ENCODE data around the gene DNAI1. TPM values are rescaled to one million over a fixed set of nuclear protein-coding genes. Genes with fewer than 3 reads are reported as not detected.

Gene DNAI1
- polyA plus RNA-seq, 1 experiment = not detected

DNA sequence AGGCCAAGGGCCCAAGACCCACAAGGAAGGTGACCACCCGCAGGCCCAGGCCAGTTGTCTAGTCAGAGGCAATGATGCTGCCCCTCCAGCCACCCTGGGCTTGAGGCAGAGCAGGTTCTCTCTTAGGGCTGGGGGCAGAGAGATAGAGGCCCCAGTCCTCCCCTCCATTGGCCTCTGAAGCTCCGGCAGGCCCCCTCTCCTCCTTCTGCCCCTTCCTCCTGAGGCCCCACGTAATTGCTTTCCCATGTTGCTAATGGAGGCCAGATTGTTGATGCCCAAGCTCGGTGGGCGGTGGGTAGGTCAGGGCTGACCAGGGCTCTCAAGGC is 90.8 kb downstream of the DNAI1 start:
- POLR2A ChIA-PET = no interaction called here
- H3K36me3 ChIP-seq (ENCODE audit: control insufficient read depth, insufficient read depth, low read length) = no peaks in the 10 kb centered on the region
- peaks cover 9% of the 10 kb centered on the region for H3K27me3 ChIP-seq (ENCODE audit: control insufficient read depth, insufficient read depth, low read length)
- TF ChIP-seq CTCF (IDR thresholded peaks at IDR 0.05; ENCODE audit: insufficient read depth, low read depth, low read length) = no peak
- CTCF ChIA-PET = interaction anchor here (0.7 to 6.6 kb wide), 9 partner anchors 28 to 146 kb away, joined by 3 to 119 read pairs (median 5); no protein-coding TSS in a partner anchor
- DNase-seq (ENCODE audit: low read depth) = no peak
- no peak overlapping the region for H3K4me3 ChIP-seq (ENCODE audit: low read depth, low read length)

DNA sequence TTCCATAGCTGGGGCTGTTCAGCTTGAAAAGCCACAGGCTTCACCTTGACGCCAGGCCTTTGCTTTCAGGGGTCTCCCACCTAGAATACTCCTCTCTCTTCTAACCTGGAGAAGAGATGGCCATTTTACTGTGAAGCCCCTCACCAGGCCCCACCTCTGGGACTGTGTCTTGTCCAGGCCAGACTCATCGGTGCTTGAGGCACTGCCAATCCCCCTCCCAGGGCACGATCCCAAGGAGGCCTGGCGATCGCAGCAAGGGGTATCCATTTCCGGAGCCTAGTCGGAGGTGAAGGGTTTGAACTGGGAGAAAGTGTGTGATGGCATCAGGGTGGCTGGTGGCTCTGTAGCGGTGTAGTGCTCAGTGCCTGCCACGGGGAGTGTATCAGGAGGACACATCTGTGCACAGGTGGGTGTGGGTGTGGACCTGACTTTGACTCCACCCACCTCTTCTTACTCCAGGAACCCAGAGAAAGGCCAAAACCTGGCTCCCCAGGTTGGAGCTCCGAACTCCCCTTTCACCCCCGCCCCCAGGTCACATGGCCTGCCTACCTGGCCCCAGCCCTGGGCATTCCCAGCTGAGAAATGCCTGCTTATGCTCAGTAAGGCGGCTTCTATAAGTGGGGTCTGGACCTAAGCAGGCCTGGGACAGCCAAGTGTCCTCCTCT is 91.5 kb downstream of the DNAI1 start:
- no peaks in the 10 kb centered on the region for H3K36me3 ChIP-seq (ENCODE audit: control insufficient read depth, insufficient read depth, low read length)
- DNase-seq (ENCODE audit: low read depth) = no peak
- ChIA-PET CTCF (interaction anchor here (0.8 to 6.6 kb wide), 6 partner anchors 29 to 146 kb away, joined by 3 to 119 read pairs (median 4); no protein-coding TSS in a partner anchor), POLR2A (no interaction called here)
- no peak for TF ChIP-seq CTCF (IDR thresholded peaks at IDR 0.05; ENCODE audit: insufficient read depth, low read depth, low read length)
- H3K4me3 ChIP-seq (ENCODE audit: low read depth, low read length) = no peak overlapping the region
- H3K27me3 ChIP-seq (ENCODE audit: control insufficient read depth, insufficient read depth, low read length) = peaks cover 12% of the 10 kb centered on the region

- POLR2A ChIA-PET = no interaction called here
- peaks cover 10% of the 10 kb centered on the region for H3K27me3 ChIP-seq (ENCODE audit: control insufficient read depth, insufficient read depth, low read length)
These were observed 92.2 kb downstream of the DNAI1 start for GRCh38 chr9:34550681-34551270.

GRCh38 chr9:34551751-34552605 is 93.4 kb downstream of the DNAI1 start:
- no peaks in the 10 kb centered on the region for H3K36me3 ChIP-seq (ENCODE audit: control insufficient read depth, insufficient read depth, low read length)
- TF ChIP-seq CTCF (IDR thresholded peaks at IDR 0.05; ENCODE audit: insufficient read depth, low read depth, low read length) = no peak
- no peak overlapping the region for H3K4me3 ChIP-seq (ENCODE audit: low read depth, low read length)
- CTCF ChIA-PET = interaction anchor here (6.6 kb wide), 1 partner anchor 41 kb away, joined by 119 read pairs; no protein-coding TSS in a partner anchor
- H3K27me3 ChIP-seq (ENCODE audit: control insufficient read depth, insufficient read depth, low read length) = peaks cover 10% of the 10 kb centered on the region
- POLR2A ChIA-PET = interaction anchor here (0.6 kb wide), 1 partner anchor 111 kb away, joined by 3 read pairs; no protein-coding TSS in a partner anchor
- DNase-seq (ENCODE audit: low read depth) = no peak

More at GRCh38 chr9:34550681-34551270, 92.2 kb downstream of the DNAI1 start:
- CTCF ChIA-PET = interaction anchor here (6.6 kb wide), 1 partner anchor 42 kb away, joined by 119 read pairs; no protein-coding TSS in a partner anchor
- TF ChIP-seq CTCF (IDR thresholded peaks at IDR 0.05; ENCODE audit: insufficient read depth, low read depth, low read length) = no peak
- no peak for DNase-seq (ENCODE audit: low read depth)
- Histone ChIP-seq H3K36me3 (ENCODE audit: control insufficient read depth, insufficient read depth, low read length) (no peaks in the 10 kb centered on the region), H3K4me3 (ENCODE audit: low read depth, low read length) (no peak overlapping the region)

DNA sequence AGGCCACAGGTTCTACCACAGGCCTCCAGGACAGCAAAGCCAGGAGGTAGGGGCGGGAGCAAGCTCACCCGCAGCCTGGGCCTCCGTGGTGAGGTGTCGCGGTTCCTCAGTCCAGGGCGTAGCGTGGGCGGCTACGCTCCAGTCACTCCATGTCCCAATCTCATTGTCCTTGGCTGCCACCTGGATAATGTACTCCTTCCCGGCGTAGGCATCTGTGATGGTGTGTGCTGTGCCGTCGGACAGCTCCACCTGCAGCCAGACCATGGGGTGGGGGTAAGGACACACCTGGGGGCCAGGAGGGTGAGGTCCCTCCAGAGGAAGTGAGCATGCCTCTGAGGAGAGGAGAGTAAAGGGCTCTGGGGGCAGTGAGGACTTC is 94.0 kb downstream of the DNAI1 start:
- CTCF ChIA-PET = interaction anchor here (1.3 to 6.6 kb wide), 3 partner anchors 39 to 51 kb away, joined by 3 to 119 read pairs (median 6); no protein-coding TSS in a partner anchor
- POLR2A ChIA-PET = interaction anchor here (0.6 kb wide), 1 partner anchor 112 kb away, joined by 3 read pairs; no protein-coding TSS in a partner anchor
- no peak for TF ChIP-seq CTCF (IDR thresholded peaks at IDR 0.05; ENCODE audit: insufficient read depth, low read depth, low read length)
- H3K4me3 ChIP-seq (ENCODE audit: low read depth, low read length) = no peak overlapping the region
- H3K36me3 ChIP-seq (ENCODE audit: control insufficient read depth, insufficient read depth, low read length) = no peaks in the 10 kb centered on the region
- DNase-seq (ENCODE audit: low read depth) = no peak
- H3K27me3 ChIP-seq (ENCODE audit: control insufficient read depth, insufficient read depth, low read length) = peaks cover 10% of the 10 kb centered on the region
